CD4-positive, alpha-beta T cell treated with Interleukin-10 for 1 hour (primary cell): ENCODE measurements around the gene PRSS38.

Source experiments
- DNase-seq: peaks from one replicate; pipeline ENCODE4 v3.0.0-alpha.2; 2020

PRSS38 gene

DNA sequence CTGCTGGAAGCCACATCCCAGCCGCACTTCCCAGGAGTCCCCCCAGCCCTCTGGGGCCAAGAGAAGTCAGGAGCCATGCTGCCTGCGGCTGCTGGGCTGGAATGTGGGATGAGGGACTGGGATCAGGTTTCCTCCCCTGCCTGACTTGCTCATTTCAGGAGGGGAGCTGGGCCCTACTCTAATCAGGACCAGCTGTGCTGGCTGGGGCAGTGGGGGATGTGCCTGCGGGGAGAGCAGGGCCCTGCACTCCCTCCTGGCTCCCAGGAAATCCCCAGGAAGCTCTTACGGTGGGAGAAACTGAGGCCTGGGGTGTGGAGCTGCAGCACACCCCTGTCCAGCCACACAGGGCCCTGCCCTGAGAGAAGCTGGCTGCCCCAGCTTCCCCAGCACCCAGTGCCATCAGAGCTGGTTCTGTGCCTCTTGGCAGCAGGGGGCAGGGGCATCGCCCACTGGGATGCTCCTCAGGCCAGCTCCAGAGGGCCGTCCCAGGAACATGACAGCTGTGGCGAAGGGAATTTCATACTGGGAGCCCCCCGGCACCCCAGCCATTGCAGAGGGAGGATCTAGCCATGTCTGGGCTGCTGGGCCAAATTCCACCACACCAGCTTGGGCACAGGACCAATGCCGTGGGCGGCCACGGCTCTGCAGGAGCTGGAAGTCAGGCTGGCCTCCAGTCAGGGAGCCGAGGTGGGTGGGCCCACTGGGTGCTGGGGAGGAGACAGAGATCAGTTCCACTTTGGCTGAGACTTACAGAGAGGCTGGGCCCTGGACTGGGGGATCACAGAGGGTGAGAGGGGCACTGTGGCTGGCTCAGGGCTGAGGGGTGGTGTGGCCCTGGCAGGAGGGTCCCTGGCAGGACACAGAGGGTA lies 21.3 kb upstream of the PRSS38 start:
- no peak for DNase-seq

- no peak for DNase-seq
These were observed 20.7 kb upstream of the PRSS38 start for GRCh38 chr1:227794817-227795192.

GRCh38 chr1:227795732-227796131 lies 19.7 kb upstream of the PRSS38 start:
- DNase-seq, result no peak

DNA sequence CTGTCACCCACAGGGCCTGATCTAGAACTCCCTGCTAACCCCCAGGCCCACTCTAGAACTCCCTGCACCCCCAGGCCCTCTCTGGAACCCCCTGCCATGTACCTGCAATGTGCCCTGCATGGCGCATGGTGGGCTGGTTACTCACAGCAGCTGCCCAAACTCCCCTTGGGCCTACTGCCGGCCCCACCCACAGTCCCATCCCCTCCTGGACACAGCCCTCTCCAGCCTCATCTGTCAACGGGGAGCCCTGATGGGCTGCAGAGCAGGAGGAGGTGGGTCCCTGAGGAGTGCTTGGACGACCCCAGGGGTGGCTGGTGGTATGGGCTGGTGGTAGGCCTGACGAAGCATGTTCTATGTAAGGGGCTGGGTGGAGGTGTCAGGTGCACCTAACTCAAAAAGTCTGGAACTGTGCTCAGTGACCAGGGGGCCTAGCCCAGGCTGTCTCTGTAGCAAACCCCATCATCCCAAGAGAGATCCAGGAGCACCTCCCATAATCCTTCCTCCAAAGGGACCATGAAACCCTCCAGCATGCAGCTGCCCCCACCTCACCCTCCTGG lies 19.0 kb upstream of the PRSS38 start:
- no peak for DNase-seq

DNA sequence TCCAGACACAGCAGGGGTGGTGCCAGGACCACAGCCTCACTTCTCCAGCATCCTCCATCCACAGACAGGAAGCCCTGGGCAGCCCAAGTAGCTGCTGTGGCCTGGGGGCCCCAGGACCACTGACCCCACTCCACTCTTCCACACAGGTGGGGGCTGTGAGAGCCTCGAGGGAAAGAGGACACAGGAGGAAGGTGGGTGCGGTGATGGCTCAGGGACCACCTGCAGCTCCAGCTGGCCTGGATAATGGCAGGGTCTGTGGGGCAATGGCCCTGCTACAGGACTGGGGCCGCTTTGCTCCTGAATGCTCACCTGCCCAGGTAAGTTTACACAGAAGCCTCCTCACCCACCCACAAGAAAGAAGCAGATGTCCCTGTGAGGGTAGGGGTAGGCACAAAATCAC lies 18.3 kb upstream of the PRSS38 start:
- DNase-seq, result no peak

- no peak for DNase-seq
These were observed 17.9 kb upstream of the PRSS38 start for GRCh38 chr1:227797625-227798024.

DNA sequence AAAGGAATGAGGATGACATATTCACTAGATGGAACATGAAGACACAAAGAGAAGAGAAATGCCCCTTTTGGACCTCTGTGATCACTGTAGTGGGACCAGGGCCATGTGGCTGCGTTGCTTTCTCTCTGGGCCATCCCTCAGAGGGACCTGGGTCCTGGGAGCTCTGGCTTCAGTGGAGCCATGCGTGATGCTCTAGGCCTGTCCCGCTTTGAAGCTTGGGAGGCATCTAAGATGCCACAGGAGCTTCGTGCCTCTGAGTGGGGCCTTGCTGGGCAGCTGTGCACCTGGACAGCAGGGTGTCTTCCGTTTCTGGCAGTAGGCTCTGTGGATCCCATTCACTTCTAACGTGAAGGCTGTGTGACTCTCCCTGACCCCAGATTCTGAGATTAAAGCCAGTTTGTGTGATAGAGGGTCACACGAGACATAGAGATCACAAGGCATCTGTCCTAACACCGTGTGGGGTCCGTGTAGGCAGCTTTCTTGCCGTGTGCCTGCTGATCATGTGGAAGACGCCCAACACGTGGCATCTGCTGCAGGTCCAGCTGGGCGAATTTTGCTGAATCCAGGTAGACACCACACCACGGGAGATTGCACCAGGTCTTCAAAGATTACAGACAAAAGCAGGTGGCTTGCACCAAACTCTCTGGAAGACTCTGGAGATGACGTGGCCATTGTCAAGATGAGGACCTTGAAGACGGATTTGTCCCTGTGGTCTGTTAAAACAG lies 17.2 kb upstream of the PRSS38 start:
- DNase-seq, result no peak

DNA sequence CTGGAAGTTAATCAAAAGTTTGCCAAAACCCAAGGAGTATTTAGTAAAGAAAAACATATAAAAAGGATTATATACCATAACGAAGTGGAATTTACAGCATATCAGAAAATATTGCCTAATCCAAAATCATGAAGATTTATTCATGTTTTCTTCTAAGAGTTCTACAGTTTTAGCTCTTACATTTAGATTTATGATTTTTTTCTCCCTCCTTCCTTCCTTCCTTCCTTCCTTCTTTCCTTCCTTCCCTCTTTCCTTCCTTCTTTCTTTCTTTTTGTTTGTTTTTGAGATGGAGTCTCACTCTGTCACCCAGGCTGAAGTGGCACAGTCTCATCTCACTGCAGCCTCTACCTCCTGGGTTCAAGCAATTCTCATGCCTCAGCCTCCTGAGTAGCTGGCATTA lies 15.7 kb upstream of the PRSS38 start:
- DNase-seq, result no peak

GRCh38 chr1:227803933-227804332 lies 11.5 kb upstream of the PRSS38 start:
- no peak for DNase-seq

GRCh38 chr1:227805606-227806197 lies 9.8 kb upstream of the PRSS38 start:
- DNase-seq, result no peak

GRCh38 chr1:227808566-227808965 lies 6.9 kb upstream of the PRSS38 start:
- no peak for DNase-seq

DNA sequence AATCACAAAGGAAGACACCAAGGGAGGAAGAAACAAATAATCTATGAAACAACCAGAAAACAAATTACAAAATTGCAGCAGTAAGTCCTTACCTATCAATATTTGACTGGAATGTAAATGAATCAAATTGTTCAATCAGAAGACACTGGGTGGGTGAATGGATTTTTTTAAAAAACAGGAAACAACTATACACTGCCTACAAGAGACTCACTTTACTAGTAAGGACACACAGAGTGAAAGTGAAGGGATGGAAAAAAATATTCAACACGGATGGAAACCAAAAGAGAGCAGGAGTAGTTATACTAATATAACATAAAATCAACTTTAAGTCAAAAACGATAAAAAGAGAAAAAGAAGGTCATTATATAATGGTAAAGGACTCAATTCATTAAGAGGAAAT lies 6.4 kb upstream of the PRSS38 start:
- DNase-seq, result no peak

DNA sequence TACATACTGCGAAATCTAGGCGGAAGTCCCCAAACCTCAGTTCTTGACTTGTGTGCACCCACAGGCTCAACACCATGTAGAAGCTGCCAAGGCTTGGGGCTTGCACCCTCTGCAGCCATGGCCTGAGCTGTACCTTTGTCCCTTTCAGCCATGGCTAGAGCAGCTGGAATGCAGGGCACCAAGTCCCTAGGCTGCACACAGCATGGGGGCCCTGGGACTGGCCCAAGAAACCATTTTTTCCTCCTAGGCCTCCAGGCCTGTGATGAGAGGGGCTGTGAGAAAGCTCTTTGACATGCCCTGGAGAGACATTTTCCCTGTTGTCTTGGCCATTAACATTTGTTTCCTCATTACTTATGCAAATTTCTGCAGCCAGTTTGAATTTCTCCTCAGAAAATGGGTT lies 1.5 kb upstream of the PRSS38 start:
- no peak for DNase-seq

GRCh38 chr1:227816750-227817446 lies 1.4 kb downstream of the PRSS38 start:
- DNase-seq, result peak; percentile 8

DNA sequence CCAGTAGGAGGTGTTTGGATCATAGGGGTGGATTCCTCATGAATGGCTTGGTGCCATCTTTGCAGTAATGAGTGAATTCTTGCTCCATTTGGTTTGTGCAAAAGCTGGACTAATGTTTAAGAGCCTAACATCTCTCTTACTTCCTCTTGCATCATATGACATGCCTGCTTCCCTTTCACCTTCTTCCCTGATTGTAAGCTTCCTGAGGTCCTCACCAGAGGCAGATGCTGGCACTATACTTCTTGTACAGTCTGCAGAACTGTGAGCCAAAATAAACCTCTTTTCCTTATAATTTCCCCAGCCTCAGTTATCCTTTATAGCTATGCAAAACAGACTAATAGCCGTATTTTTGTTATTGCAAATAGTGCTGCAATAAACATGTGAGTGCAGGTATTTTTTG lies 8.1 kb downstream of the PRSS38 start:
- no peak for DNase-seq

DNA sequence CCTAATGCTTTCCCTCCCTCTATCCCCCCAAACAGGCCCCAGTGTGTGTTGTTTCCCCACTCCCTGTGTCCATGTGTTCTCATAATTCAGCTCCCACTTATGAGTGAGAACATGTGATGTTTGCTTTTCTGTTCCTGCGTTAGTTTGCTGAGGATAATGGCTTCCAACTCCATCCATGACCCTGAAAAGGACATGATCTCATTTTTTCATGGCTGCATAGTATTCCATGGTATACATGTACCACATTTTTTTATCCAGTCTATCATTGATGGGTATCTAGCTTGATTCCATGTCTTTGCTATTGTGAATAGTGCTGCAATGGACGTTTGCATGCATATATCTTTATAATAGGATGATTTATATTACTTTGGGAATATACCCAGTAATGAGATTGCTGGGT lies 8.7 kb downstream of the PRSS38 start:
- no peak for DNase-seq

DNA sequence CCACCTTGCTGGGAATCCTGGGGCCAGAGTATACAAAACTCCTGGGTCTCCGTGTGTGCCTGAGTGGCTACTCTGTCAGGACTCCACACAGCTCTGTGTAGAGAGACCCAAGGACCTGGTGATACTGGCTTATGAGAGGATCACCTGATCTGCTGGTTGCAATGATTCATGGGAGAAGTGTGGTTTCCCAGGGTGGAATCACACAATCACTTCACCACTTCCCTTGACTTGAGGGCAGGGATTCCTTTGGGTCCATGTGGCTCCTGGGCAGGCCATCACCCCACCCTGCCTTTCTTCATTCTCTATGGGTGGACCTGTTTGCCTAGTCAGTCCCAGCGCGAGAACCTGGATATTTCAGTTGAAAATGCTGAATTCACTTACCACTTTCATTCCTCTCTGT lies 13.3 kb downstream of the PRSS38 start:
- DNase-seq, result no peak

GRCh38 chr1:227838181-227838580 lies 22.7 kb downstream of the PRSS38 start:
- no peak for DNase-seq

- no peak for DNase-seq
These were observed 25.6 kb downstream of the PRSS38 start for GRCh38 chr1:227841096-227841495.

DNA sequence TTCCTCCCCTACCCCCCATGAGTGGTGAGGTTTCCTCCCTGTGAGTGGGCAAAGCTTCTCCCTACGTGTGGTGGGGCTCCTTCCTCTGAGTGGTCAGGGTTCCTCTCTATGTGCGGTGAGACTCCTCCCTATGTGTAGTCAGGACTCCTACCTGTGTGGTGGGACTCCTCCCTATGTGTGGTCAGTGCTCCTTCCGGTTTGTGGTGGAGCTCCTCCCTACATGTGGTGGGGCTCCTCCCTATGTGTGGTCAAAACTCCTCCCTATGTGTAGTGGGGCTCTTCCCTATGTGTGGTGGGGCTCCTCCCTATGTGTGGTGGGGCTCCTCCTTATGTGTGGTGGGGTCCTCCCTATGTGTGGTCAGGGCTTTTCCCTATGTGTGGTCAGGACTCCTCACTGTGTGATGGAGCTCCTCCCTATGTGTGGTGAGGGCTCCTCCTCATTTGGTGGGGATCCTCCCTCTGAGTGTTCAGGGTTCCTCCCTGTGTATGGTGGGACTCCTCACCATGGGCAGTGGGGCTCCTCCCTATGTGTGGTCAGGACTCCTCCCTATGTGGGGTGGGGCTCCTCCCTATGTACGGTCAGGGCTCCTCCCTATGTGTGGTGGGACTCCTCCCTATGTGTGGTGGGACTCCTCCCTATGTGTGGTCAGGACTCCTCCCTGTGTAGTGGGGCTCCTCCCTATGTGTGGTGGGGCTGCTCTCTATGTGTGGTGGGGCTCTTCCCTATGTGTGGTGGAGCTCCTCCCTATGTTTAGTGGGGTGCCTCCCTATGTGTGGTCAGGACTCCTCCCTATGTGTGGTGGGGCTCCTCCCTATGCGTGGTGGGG lies 29.1 kb downstream of the PRSS38 start:
- peak; percentile 2 for DNase-seq

DNA sequence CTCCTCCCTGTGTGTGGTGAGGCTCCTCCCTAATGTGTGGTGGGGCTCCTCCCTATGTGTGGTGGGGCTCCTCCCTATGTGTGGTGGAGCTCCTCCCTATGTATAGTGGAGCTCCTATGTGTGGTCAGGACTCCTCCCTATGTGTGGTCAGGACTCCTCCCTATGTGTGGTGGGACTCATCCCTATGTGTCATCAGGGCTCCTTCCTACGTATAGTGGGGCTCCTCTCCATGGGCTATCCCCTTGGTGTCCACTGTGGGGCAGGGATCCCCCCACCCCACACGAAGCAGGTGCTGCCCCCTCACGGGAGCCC lies 29.6 kb downstream of the PRSS38 start:
- no peak for DNase-seq

GRCh38 chr1:227845519-227845918 lies 30.0 kb downstream of the PRSS38 start:
- DNase-seq, result no peak
